HG02943 (cell line): ENCODE results near the gene RNF187.
"Not testable (repeated sequence)": the region's sequence is repeated elsewhere in the genome, so short reads cannot be mapped to it uniquely, and the experiment has no call there.

Experiments
- ATAC-seq: cut with Tn5 transposase; IDR thresholded peaks from one replicate; pipeline ENCODE4 v1.9.1; 2021; ENCODE audit warnings: mild to moderate bottlenecking, low read depth, moderate library complexity; ENCODE audit not compliant: unreplicated experiment

The RNF187 gene

DNA sequence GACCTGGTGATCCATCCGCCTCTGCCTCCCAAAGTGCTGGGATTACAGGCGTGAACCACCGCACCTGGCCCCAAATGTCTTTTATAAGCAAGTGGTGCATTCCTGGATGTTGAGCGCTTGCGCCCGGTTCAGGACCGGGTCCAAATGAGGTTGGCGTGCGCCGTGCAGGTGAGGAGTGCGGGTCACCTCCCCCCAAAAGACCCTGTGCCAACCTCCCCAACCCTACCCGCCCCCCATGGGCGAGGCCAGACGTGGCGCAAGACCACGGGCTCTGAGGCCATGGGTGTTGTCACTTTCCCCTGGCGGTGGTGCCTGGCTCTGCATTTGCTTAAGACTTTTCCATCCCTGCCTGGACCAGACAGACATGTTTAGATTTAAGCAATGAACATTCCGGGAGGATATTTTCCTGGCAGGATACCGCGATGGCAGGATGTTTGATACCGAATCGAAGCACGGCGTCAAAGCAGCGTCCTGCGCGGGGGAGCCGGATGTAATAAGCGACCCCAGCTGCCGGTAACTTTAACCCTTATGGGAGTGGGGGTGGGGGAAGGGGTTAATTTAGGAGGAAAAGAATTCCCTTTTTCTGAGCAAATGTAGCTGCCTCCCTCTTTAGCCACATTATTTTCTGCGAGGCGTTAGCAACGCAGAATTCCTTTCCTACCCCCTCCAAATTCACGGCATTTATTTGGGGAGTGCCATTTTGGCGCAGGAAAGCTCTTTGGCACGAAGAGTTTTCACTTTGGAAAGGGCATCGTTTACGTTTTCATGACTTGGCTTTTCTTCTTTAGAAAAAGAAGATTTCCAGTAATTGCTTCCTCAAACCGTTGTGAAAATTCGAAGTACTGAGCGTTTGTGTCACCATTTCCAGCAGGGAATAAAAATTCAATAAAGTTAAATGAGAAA lies 27.8 kb upstream of the RNF187 start:
- ATAC-seq = no peak

DNA sequence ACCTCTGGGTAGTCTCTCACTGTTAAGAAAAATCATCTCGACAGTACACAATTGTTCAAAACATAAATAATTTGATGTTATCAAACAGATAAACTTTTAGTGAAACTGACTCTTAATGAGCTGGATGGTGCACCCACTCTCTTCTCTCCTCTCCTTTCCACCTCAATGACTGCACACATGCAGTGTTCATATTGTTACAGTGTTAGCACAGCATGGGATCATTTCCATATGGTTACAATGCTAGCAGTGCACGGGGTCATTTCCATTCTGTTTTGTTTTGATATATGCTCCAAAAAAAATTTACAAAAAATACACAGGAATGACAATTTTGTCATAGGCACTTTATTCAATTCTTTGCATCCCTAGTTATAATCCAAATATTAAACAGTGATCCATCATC lies 26.4 kb upstream of the RNF187 start:
- no peak for ATAC-seq

DNA sequence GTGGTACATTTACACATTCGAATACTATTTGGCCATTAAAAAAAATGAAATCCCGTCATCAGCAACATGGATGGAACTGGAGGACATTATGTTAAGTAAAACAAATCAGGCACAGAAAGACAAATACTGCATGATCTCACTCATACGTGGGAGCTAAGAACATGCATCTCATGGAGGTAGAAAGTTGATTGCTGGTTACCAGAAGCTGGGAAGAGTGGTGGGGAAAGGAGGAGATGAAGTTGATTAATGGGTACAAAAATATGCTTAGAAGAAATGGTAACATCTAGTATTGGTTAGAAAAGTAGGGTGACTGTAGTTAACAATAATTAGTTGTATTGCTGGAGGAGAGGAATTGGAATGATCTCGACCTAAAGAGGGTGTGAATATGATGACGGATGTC lies 24.6 kb upstream of the RNF187 start:
- ATAC-seq = no peak

DNA sequence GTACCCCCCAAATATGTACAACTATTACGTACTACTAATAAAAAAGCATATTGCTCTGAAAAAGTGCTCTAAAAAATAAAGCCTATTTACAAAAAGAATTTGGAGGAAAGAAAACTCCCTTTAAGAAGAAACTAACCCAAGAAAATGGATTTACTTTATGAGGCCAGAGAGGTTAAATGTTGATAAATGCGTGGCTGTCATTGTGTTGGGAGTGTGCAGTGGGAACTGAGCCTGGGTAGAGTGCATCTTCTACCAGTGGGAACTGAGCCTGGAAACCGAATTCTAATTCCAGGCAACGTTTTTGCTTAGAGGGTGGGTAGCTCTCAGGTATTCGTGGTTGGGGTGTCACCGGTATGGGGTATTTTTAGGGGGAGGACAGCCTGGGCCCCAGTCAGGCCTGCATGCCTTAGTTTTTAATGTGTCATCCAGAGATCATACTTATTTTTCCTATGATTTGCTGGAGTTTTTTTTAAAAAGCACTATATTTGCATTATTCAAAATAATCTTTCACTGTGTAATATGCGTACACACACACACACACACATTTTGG lies 24.1 kb upstream of the RNF187 start:
- ATAC-seq = no peak

DNA sequence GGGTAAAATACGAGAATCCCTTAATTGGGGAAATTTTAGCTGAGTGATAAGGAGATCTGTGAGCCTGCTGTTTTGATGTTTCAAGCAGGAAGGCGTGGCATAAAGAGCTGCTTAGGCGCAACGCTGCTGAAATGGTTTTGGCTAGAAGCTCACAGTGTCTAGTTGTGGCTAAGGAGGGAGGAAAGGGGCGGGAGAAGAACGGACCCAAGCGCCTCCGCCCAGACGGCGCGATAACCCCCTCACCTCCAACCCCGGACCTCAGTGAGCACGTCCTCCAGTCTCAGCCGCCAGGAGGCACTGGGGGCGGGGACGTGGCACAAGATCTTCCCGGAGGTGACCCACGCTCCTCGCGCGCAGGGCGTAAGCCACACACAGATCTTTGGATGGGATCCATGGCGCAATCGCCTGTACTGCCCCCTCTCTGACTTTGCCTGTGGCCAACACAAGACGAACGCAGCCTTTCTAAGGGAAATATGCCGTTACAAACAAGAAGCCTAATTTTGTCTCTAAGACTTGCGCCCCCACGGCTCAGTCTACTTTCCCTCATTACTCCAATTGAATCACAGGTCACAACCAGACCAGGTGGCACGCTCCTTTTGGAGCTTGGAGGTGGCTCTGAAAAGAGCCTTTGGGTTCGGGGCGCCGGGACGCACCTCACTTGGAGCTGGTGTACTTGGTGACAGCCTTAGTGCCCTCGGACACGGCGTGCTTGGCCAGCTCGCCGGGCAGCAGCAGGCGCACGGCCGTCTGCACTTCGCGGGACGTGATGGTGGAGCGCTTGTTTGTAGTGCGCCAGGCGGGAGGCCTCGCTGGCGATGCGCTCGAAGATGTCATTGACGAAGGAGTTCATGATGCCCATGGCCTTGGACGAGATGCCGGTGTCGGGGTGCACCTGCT lies 23.4 kb upstream of the RNF187 start:
- no peak for ATAC-seq

DNA sequence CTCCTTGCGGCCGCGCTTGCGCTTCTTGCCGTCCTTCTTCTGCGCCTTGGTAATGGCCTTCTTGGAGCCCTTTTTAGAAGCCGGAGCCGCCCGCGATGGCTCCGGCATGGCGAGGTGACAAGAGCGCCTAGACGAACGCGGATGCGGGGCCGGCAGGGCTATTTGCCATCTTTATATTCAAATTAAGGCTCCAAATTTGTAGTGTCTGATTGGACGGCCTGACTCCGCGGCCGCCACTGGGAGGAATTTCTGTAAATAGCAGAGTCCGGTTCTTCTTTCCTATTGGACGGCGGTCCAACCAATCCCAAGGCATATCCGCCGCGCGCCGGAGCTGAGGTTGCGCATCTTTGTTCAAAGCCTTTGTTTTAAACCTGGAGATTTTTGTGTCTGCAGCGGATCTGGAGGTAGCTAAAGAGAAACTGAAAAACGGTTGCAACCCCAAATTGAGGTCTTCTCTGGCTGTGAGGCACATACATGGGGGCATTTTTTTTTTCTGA lies 22.6 kb upstream of the RNF187 start:
- ATAC-seq = peak; percentile 86

DNA sequence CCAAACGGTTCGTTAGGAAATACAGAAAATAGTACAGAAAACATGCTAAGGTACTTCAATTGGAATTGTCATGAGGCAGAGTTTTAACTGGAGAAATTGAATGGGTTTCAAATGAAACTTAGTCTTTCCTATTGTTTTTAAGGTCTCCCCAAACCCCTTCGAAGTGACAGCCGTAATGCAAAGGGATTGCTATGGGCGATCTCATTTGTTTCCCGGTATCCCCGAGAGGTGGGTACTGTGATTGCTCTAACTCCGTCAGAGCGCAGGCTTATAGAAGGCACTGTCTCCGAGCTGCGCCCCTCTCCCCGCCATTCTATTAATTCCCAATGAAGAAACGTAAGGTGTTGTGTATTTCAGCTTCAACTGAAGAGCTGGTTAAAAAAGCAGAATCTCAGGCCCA lies 22.0 kb upstream of the RNF187 start:
- no peak for ATAC-seq

DNA sequence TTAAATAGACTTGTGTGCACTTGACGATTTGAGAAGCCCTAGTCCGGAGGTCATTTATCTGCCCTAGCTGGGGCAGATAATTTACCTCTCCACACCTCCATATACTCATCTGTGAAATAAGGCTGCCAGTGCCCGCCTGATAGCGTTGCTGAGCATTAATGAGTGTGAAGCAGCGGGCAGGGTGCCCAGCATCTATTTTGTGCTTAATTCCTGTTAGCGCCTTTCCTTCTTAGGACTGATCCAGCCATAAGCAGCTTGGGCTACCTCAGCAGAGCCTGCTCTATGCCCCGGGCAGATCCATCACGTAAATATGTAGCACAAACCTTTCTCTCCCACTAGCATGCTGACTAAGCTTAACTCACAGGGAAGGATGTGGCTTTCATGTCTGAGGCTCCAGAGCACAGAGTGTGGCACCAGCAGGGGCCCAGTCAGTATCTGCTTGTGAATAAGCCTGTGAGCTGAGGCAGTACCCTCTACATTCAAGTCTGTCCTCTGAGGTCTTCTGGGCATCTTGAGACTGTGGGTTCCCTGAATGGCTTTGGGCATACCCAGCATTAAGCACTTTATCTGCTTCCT lies 21.5 kb upstream of the RNF187 start:
- ATAC-seq = no peak

DNA sequence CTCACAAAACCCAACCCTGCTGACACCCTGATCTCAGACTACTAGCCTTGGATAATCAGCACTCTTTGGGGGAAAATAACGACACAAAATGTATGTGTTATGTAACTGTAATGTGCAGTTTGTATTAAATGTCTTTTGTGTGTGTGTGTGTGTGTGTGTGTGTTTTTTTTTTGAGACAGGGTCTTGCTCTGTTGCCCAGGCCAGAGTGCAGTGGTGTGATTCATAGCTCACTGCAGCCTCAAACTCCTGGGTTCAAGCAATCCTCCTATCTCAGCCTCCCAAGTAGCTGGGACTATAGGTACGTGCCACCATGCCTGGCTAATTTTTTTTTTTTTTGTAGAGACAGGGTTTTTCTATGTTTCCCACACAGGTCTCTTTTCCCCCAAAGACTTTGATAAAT lies 19.0 kb upstream of the RNF187 start:
- not testable (repeated sequence) for ATAC-seq

DNA sequence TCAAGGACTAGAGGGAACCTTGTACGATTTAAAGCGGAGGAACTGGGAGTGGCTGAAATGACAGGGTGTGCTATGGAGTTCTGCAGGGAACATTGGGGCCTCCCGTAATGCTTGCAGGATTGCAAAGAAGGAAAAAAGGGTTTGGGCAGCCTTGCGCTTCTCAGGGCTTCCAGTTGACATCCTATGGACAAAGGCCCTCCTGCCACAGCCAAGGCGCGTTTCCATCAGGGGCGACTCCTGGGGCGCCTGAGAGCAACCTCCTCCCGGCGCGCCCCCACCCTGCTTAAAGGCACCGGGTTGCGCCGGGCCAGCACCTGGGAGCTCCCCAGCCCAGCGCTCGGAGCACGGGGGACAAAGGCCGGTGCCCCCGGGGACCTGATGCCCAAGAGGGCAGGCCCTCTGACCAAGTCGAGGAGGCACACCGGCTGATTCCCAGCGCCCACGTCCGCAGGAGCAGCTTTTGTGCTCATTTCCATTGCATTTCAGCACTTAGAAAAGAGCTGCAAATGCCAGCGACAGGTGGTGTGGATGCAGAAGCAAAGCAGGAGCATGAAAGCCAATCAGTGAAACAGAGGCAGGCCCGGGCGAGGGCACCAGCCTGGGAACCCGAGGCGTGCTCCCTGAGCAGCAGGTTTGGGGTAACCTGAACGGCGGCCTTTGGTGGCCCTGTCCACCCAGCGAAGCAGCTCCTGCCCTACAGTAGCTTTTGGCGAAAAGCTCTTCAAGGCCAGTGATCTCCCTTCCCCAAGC lies 17.6 kb upstream of the RNF187 start:
- no peak for ATAC-seq

DNA sequence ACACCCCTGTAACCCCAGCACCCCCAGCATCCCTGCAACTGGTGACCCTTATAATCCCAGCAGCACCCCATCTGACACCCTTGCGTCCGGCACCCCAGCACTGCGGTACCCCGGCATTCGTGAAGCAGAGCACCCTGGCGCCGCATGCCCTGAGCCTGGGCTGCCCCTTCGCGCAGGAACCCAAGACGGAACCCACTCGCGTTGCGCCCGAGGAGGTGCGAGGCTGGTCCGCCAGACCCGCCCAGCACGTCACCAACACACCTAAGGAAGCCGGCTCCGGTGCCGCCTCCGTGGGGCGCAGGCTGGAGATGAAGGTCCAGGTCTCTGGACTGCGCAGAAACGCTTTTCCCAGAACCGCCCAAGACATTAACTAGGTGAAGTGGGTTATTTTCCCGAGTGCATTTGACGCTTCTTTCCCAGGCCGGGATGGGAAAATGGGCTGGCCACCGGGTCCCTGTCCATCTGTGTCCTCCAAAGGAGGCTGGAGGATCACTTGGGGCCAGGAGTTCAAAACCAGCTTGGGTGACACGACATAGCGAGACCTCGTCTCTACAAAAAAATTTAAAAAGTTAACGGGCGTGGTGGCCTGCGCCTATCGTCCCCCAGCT lies 15.9 kb upstream of the RNF187 start:
- ATAC-seq = no peak

DNA sequence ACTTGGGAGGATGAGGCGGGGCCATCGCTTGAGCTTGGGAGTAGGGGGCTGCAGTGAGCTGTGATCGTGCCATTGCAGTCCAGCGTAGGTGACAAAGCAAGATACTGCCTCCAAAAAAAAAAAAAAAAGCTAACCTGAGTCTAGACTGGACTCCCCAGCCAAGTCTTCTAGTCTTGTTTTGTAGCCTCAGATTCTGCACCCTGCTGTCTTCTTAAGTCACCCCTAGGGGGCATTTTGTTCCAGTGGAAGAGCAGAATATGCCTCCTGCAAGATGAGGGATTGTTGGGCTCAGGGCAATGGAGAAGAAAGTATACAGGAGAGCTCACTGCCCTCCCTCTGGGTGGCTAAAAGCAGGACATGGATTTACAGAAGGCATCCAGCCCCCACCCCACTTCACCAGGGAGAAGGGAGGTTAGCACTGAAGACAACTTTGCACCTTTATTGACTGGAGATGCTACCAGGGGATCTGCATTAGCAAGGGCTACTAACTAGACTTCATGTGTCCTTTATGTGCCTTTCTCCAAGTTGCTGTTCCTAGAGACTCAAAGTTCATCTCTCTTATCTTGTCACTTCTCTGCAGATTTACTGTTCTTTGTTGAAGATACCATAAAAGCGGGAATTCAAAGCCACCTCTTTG lies 15.3 kb upstream of the RNF187 start:
- no peak for ATAC-seq

DNA sequence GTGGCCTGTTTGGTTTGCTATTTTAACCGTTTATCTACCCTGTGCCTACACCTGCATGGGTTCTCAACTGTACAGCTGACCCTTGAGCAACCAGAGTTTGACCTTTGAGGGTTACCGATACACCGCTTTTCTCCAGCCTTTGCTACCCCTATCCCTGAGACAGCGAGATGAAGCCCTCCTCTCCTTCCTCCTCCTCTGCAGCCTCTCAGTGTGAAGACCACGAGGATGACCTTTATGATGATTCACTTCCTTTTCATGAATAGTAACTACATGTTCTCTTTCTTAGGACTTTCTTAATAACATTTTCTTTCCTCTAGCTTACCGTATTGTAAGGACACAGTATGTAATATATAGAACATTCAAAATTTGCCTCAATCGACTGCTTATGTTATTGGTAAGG lies 14.5 kb upstream of the RNF187 start:
- ATAC-seq = no peak

DNA sequence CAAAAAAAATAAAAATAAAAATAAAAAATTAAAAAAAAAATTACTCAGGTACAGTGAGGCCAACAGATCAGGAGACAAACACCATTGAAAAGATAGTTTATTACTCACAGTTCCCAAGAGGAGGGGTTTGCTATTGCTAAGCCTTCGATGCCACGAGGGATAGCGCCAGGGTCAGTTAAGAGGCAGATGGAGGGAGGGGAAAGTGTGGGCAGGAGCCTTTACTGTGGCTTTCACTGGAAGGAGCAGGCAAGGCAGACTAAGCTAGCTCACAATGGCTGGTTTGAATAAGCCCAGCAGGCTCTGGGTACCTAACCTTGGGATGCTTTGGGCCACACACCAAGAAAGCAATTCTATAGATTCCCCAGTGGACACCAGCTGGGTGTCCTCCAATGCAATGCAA lies 12.7 kb upstream of the RNF187 start:
- ATAC-seq = no peak

DNA sequence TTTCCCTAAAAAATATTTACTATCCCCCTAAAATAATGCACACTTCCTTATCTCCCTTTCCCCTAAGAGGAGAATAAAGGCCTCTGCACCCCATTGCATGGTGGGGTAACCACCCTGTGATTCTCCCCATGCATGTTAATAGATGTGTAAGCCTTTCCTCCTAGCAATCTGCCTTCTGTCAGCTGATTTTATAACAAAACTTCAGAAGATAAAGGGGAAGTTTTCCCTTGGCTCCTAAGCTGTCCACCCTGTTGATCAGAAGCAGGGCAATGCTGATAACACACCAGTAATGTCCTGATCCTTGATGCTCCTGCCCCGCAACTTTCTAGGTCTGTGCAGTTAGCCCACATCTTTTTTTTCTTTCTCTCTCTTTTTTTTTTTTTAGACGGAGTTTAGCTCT lies 11.4 kb upstream of the RNF187 start:
- no peak for ATAC-seq

DNA sequence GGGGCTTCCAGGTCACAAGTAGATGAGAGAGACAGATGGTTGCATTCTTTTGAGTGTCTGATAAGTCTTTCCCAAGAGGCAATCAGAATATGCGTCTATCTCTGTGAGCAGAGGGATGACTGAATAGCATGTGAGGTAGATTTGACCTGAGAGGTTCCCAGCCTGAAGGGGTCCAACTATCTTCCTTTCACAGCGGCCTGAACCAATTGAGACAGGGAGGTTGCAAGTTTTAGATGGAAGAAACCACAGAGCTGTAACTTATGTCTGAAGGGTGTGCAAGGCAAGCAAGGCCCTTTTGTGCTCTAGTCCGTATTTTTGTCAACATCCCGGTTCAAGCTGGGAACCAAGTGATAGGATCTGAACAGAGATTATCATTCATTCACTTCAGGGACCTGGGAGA lies 9.9 kb upstream of the RNF187 start:
- no peak for ATAC-seq

DNA sequence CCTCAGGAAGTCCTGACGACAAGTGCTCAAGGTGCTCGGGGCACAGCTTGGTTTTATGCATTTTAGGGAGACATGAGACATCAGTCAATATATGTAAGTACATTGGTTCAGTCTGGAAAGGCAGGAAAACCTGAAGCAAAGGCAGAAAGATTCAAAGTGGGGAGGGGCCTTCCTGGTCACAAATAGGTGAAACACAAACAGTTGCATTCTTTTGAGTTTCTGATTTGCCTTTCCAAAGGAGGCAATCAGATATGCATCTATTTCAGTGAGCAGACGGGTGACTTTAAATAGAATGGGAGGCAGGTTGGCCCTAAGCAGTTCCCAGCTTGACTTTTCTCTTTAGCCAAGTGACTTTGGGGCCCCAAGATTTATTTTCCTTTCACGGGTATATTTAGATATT lies 8.9 kb upstream of the RNF187 start:
- ATAC-seq = no peak

DNA sequence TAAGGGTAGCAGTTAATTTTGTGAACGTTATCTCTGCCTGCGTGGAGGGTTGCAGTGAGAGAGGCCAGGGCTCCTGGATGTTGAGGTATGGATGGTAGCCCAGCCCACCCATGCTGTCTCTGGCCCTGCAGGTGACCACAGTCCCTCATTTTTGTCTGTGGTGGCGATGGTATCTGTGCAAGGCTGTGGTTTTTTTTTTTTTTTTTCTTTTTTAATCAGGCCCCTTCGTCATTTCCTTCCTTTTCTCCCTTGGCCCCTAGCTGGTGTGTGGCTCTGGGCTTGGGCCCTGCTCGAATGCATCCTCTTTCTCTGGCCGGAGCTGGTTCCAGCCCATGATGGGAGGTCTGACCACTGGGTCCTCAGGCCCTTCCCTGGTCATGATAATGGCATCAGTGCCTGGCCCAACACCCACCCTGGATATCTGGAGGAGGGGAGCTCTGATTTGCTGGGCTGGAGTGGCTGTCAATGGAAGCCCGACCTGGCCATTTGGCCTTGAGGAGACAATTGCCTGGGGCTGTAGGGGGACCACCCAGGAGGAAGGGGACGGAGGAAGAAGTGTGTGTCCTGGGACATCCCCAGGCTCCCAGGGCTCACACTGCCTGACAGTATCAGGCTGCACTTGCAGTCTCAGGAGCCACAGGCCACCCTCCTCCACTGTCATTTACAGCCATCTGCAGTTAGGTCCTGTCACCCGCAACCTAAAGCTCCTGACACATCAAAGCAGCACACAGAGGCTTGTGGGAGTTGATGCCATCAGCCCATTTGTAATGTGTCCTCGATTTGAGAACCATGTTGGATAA lies 8.1 kb upstream of the RNF187 start:
- ATAC-seq = peak; percentile 58
